Right lobe of liver (tissue), 4 donors: Measurements from ENCODE around the gene TNFRSF19.

ENCODE experiments used
- POLR2A ChIP-seq: fragments of 450-650 bp; IDR thresholded peaks from one replicate; pipeline ENCODE4 v1.6.1; 2017; ENCODE audit warnings: antibody characterized with exemption, mild to moderate bottlenecking
- TF ChIP-seq, protein P1 (sequence below), 4 donors: fragments of 200-600 bp in 3 of 4; fragments of 450-650 bp in 1 of 4; IDR thresholded peaks; one replicate each; pipeline versions ENCODE4 v1.5.1 to v1.8.0; 2016 to 2022; ENCODE audit warnings: antibody characterized with exemption in 4 of 4, mild to moderate bottlenecking in 2 of 4
- donor health status: DM: no; HTN: no; CAD: no.
- donor health status: DM: no; HTN: no; CAD: no.
- donor health status: DM: no; HTN: yes; CAD: no.

DNA sequence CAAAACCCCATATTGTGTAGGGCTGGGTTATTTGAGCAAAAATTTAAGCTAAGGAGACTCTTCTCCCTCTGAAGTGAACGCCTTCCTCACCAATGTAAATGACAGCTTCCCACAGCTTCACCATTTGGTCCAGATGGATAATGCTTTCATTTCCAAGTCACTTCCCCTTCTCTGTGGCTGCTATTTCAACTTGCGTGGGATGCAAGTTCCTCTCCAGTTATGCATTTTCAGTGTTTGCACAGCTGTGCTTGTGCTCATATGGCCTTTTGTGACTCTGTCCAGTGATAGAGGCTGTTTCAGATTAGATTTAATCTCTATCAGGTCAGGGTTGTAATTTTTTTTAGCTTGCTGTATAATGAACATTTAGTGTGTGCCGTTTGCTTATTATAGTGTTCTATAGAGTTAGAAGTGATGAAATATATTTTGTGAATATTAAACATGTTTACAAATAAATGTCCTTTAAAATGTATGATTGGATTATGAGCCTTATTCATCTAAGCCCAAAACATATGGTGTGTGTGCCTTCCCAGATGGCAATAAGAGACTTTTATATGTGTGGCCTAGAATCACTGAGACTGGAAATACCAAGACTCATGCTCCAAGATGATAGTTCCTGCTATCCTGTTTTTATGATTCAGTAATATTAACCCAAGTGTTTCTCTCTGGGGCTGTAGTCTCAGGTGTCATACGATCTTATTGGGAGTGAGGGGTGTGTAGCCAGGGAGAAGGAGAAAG is 86.6 kb downstream of the TNFRSF19 start:
- no peak for TF ChIP-seq POLR2A
- TF ChIP-seq, protein P1, sequence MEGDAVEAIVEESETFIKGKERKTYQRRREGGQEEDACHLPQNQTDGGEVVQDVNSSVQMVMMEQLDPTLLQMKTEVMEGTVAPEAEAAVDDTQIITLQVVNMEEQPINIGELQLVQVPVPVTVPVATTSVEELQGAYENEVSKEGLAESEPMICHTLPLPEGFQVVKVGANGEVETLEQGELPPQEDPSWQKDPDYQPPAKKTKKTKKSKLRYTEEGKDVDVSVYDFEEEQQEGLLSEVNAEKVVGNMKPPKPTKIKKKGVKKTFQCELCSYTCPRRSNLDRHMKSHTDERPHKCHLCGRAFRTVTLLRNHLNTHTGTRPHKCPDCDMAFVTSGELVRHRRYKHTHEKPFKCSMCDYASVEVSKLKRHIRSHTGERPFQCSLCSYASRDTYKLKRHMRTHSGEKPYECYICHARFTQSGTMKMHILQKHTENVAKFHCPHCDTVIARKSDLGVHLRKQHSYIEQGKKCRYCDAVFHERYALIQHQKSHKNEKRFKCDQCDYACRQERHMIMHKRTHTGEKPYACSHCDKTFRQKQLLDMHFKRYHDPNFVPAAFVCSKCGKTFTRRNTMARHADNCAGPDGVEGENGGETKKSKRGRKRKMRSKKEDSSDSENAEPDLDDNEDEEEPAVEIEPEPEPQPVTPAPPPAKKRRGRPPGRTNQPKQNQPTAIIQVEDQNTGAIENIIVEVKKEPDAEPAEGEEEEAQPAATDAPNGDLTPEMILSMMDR (IDR thresholded peaks at IDR 0.05): no peak
